Left renal cortex interstitium (tissue), 4 donors: ENCODE results near the gene GALNTL6. TPM values are rescaled to one million over a fixed set of nuclear protein-coding genes. Genes with fewer than 3 reads are reported as not detected.

Source experiments
- DNase-seq, 4 donors: peaks; one replicate each; pipeline ENCODE4 v3.0.0-alpha.2; 2013; ENCODE audit warnings: low read depth in 4 of 4, low spot score in 2 of 4, missing footprints in 1 of 4
- polyA plus RNA-seq, 4 donors: library from polyadenylated mRNA; unstranded; fragments of 120-200 nt; gene quantifications; one replicate each; pipeline ENCODE4 v1.2.1, GENCODE V29; 2013; ENCODE audit not compliant: insufficient read length in 4 of 4

Gene GALNTL6
- polyA plus RNA-seq, 4 donors: 0.46 to 3.3 (median 0.95) TPM

DNA sequence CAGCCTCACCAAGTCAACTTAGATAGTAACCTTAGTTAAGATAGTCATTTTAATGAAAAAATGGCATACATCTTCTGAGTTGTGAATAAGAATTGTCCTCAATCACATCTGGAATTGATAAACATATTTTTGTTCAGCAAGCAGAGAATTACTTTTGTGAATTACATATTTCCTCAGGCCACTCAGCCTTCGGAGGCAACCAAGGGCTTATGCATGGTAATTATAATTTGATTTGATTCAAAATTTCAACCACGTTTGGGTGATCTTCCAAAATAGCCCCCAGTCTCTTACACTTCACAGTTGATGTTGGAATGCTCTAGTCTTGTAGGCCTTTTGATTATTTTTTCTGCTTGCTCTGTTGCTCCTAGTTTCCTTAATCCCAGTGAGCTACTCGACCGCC, 63.4 kb downstream of the GALNTL6 start:
- no peak for DNase-seq

DNA sequence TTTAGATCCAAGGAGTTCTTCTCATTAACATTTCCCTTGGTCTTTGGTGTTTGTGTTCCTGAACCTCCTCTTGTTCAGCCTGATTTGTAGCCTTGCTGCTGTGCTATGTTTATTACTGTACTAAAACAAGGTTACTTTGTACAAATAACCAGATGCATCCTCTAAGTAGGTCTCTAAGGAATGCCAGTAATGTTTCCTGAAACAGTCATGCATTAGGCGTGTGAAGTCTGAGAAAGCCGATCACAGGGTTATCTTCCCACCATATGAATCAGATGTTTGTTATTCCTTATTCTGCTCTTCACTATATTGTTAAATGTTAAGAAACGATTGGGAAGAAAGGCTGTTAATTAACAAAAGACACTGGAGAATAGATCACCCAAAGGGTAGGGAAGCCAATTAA, 66.9 kb downstream of the GALNTL6 start:
- no peak for DNase-seq

DNA sequence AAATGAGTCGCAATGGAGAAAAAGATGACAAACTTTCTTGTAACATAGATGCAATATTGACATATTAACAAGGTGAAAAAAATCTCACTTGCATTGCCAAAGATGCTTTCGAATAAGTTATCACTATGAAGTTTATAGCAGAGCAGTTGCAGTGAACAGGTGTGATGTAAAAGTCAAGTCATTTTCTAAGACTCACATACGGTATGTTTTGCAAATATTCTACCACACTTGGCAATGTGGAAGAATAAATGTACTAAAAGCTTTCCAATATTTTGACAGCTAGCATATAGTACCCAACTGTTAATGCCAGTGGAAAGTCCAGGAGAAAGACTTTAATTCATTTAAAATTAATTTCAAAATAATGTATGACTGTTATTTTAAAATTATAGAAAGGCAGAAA, 76.5 kb downstream of the GALNTL6 start:
- no peak for DNase-seq

DNA sequence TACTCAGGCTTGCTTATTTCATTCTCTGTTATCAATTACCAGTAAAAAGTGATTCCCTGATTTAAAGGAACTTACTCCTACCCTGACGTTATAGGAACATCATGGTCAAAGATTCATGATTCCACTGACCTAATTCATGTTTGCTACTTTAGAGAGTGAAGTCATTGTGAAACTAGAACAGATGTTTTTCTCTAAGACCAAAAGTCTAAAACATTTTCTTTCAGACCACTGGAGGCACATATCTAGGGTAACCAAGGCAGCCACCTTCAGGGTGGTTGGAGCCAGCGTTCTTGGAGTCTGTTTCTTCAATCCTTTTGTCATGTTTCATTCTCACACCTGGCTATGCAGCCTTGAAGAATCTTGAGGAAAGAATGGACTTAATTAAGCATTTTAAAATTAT, 77.8 kb downstream of the GALNTL6 start:
- no peak for DNase-seq

DNA sequence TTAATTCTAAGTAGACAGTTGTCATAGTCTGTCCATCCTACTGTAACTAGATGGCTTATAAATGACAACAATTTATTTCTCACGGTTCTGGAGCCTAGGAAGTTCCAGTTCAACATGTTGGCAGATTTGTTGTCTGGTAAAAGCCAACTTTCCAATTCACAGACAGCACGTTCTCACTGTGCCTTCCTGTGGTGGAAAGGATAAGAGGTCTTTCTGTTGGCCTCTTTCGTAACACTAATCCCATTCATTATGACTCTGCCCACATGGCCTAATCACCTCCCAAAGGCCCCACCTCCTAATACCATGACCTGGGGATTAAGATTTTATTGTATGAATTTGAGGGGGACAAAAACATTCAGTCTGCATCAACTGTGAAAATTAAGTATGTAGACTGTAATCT, 83.2 kb downstream of the GALNTL6 start:
- DNase-seq: no peak

DNA sequence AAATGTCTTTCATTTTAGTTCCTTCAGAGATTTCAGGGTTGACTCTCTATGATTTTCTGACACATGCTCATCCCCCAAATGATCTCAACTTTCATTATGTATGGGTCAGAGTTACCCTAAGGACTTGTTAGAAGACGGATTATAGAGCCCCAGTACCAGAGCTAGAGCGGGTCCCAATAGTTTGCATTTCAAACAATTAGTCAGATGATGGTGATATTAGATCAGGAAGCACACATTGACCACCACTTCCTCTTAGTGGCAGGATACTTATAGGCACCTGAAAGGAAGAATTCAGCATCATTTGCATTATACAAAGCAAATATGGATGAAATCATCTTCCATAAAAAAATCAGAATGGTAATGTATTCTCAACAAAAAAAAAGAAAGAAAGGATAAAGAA, 106.1 kb downstream of the GALNTL6 start:
- no peak for DNase-seq

DNA sequence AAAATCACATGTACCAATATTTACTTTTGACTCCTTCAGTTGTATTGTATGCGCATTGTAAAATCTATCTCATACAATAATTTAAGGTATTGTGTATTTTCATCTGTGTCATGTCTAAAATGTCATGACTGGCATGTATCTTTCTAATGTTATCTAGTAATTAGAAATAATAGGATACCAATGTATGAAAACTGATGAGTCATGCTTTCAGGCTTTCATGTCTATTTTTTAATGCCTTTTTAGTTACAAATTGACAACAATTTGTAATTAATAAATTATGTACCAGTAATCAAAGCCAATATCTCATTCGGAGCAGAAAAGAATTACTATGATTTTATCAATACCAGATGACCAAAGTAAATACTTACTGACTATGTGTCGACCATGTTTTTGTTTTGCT, 107.7 kb downstream of the GALNTL6 start:
- no peak for DNase-seq

DNA sequence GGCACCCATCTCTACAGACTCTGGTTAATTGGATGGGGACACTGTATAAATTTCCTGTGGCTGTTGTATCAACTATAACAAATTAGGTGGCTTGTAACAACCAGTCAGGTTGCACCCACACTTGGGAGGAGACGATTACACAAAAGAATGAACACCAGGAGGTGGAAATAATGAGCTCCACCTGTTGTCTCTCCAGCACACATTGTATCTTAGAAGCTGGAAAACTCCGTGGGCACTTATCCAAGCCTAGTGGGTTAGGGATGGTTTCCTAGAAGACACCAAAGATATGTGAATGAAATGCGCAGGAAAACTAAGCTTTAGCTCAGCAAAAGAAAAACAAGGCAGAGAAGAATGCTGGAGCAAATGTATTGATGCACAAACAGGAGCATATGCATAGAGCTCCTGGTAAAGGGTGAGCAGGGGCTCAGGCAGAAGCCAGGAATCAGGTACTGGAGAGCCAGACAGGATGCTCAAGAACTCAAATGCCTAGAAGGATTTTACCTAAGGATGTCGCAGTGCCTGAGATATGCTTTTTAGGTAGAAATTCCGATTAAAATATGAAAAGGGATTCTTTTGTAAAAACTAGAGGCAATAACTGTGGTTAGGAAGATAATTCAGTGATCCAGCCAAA, 111.7 kb downstream of the GALNTL6 start:
- no peak for DNase-seq

DNA sequence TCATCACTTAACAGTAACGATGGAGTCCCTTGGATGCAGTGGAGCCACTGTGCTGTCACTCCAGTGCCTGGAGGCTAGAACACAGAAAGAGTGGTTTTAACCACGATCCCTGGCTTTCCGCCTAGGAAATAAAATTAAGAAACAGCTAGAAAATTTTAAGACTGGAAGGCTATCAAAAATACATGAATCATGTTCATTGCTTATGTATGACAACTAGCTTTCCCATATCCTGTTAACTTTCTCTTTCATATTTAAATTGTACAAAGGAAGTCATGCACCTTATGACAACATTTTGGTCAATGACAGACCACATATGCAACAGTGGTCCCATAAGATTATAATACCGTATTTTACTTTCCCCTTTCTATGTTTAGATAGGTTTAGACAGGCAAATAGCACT, 115.1 kb downstream of the GALNTL6 start:
- no peak for DNase-seq

DNA sequence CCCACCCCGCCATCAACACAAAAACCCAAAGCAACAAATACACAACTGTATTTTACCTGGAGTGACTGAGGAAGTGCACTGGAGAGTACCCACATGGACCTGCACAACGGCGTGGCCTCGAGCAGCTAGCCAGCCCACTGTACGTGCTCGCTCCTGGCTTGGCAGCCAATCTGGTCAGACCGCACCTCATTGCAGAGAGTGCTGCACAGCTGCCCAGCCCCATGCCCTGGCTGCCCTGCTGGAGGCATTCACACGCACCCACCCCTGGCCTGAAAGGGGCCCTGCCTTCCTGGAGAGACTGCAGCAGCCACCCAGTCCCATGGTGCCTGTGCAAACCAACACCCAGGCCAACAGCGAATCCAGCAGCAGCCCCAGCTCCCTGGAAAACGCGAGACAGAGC, 116.3 kb downstream of the GALNTL6 start:
- DNase-seq: no peak

DNA sequence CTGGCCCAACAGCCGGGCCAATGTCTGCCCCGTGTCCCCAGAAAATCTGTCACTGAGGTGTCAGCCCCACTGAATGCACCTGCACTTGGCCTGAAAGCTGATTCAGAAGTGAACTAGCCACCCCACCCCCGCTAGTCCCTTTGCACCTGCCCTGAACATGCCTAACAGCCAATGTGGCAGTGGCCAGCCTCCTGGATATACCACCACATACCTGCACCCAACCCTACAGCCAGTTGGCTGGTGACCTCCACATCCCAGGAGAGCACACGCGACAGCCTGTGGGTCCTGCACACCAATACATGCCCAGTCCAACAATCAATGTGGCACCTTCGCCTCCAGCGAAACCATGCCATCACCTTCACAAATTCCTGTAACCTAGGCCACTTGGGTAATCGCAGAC, 116.7 kb downstream of the GALNTL6 start:
- DNase-seq: no peak

DNA sequence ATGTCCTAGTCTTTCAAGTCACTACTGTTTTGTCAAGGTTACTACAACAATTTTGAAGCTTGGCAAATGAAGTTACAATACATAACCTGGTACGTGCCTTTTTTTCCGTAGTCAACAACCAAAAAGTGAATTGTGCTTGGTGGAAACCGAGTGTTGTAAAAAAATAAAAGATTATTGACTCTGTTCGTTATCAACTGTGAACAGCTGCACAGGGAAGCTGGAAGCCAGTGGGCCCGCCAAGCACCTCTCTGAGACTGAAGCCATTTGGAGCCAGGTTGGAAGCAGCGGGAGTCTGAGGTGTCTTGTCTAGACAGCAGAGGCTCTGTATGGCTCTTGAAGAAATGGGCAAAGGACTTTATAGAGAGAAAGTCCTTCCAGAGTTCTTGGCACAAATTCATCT, 119.0 kb downstream of the GALNTL6 start:
- DNase-seq: no peak

DNA sequence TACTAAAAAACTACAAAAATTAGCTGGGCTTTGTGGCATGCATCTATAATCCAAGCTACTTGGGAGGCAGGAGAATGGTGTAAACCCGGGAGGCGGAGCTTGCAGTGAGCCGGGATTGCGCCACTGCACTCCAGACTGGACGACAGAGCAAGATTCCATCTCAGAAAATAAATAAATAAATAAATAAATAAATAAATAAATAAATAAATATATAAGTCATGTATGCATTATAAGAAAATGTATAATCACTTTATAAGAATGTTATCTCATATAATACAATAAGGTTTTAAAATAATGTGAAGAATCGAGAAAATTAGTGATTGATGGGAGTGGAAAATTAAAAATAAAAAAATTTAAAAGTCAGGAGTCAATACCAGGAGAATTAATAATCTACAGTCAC, 127.5 kb downstream of the GALNTL6 start:
- no peak for DNase-seq

DNA sequence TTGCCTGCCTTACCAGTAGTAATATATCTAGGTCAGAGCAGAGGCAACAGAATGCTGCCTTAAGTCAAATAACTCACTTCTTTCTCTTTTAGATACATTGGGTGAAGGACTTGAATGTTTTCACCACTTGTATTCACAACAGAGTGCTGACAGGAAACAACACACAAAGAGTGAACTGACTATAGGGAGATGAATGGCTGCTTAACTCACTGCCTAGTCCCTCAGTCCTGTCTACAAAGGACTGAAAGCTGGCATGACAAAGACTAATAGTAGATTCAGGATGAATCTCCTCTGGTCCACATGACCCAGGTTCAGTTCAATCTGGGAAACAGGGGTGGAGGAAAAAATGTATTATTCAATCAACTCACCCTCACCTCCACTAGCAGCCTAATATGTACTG, 134.2 kb downstream of the GALNTL6 start:
- no peak for DNase-seq

DNA sequence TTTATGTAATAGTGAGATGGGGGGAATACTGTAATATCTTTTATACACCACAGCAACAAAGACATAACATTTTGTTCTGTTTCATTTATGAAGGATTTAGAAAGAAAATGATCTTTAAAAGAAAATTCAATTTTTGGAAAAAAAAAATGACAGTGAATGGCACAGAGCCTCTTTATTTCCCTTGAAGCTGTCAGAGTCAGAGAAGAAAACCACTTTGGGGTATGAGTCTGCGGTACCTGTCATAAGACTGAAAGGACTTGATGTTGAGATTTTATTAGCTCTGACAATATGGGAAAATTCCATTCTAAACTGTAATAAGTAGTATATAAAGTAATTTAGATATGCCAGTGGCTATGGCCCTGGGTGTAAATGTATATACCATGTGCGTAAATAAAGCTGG, 134.8 kb downstream of the GALNTL6 start:
- no peak for DNase-seq

DNA sequence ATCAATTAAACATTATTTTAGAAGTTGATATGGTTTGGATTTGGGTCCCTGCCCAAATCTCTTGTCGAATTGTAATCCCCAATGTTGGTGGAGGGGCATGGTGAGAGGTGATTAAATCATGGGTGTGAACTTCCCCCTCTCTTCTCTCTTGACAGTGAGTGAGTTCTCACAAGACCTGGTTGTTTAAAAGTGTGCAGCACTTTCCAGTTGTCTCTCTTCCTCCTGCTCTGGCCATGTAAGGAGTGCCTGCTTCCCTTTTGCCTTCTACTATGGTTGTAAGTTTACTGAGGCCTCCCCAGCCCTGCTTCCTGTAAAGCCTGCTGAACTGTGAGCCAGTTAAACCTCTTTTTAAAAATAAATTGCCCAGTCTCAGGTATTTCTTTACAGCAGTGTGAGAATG, 141.4 kb downstream of the GALNTL6 start:
- no peak for DNase-seq

DNA sequence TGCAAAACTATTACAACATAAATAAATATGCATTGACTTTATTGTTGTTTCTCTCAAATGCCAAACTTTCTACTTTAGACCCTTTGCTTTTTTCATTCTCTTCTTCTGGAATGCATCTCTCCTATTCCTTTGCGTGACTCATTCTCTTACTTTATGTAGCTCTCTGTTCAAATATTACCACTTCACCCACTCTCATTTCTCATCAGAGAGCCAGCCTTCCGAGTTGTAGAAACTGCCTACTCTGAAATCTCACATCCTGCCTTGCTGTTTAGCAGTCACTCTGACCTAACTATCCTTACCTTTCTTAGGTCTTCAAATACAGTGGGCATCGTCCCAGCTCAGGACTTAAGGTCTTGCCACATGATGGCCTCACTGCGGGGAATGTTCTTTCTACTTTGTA, 143.5 kb downstream of the GALNTL6 start:
- no peak for DNase-seq

DNA sequence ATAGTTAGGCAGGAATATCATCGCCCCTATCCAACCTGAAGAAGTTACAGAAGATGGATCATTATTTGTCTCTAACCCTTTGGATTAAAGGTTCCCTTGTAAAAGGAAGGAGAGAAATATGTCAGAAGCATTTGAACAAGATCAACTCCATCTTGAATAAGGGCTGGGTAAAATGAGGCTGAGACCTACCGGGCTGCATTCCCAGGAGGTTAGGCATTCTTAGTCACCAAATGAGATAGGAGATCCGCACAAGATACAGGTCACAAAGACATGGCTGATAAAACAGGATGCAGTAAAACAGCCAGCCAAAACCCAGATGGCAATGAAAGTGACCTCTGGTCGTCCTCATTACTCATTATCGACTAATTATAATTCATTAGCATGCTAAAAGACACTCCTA, 148.9 kb downstream of the GALNTL6 start:
- no peak for DNase-seq

DNA sequence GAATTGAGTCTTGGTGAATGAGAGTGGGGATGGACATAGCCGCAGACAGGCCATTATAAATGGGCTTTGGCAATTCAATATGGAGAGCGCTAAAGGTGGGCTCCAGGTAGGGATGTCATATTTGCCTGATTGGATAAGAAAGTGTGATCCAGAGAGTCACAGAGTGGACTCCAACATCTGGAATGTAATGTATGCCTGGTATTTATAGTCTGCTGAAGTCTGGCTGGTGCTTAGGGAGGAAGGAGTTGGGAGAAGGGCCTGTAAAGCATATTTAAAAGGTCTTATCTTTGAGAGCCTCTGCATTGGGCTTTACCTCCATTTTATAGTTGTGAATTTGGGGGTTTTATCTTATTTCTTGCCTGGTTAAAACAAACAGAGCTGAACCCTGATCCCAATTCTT, 153.2 kb downstream of the GALNTL6 start:
- DNase-seq: no peak

DNA sequence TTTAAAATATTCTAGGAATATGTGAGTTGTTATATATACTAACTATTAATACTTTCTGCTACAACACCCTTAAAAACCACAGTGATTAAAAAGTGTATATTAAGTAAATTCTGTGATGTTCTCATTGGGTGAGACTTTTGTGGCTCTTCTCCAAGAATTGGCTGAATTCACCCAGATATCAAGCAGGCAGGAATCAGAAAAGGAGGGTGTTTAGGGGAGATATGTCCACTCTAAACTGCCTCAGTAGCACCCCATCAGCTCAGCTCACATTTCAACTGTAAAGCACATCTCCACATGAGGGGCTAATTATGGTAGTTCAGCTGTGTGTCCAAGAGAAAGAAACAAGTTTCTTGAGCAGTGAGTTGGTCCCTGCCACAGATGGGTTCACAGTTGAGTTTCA, 165.0 kb downstream of the GALNTL6 start:
- DNase-seq: no peak

DNA sequence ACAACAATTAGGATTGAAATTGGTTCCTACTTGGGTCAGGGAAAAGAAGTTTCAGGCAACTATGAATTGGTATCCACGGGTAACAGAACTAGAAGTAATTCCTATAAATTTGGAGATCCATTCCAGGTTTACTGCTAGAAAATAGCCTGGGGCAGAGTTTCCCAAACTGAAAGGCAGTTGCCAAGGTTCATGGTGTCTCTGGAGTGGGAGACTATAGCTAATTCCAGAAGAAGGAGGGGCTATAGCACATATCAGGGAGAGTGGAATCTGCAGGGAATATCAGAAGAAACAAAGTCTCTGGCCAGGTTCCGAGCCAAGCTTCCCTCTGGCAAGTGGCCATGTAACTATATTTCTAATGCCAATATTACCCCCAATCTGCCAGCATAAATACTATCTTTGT, 166.3 kb downstream of the GALNTL6 start:
- no peak for DNase-seq

DNA sequence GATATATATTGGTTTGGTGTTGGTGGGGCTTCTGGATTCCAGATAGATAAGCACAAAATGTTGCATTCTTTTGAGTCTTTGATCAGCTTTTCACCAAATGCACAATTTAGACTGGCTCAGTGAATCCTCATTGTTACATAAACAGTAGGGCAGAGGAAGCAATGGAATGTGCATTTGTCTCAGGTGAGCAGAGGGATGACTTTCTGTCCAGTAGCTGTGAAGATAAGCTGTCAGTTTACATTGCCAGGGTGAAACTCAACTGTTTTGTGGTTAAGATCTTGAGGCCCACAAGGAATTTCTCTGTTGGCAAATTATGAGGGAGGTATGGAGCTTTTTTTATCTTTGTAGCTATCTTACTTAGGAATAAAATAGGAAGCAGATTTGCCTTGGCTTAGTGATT, 168.0 kb downstream of the GALNTL6 start:
- DNase-seq: no peak
